ENCODE measurements around the gene ZNF683.
A peak's percentile ranks its signal among the peaks of the same experiment; 100 is the strongest.

ZNF683 gene

DNA sequence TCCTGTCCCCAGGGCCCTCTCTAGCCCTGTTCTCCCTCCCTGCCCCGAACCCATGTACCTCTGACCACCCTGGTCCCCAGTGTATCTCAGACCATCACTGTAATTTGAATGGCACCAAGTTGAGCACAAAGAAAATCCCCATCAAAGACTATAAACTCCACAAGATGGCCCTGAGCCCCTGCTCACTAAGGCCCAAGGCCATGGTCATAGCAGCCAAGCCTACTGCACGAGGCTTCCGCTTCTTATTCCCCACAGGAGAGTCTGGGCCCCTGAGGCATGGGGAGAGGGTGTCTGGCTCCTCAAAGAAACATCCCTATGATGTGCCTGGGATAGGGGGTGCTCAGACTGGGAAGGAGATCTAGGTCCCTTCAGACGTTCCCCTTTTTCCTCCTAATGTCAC, 4.5 kb downstream of the ZNF683 start:
- Histone ChIP-seq H3K4me3 (ENCODE audit: low read length in 2 of 2) (no peak overlapping the region), H3K4me1 (ENCODE audit: control insufficient read depth, insufficient read depth, low read length) (no peaks in the 10 kb centered on the region), H3K9ac (ENCODE audit: low read length in 2 of 2) (no peak overlapping the region), H3K9me3 (ENCODE audit: control insufficient read depth in 2 of 2, low read length in 2 of 2) (no peaks in the 10 kb centered on the region), H3K27ac (ENCODE audit: low read length) (no peak overlapping the region), H3K27me3 (ENCODE audit: control insufficient read depth in 1 of 2, insufficient read depth in 2 of 2, low read length in 2 of 2) (peaks cover 13 to 22% of the 10 kb centered on the region in 2 donors), H3K36me3 (ENCODE audit: control insufficient read depth in 2 of 2, insufficient read depth in 2 of 2, low read length in 2 of 2) (no peaks in the 10 kb centered on the region)

DNA sequence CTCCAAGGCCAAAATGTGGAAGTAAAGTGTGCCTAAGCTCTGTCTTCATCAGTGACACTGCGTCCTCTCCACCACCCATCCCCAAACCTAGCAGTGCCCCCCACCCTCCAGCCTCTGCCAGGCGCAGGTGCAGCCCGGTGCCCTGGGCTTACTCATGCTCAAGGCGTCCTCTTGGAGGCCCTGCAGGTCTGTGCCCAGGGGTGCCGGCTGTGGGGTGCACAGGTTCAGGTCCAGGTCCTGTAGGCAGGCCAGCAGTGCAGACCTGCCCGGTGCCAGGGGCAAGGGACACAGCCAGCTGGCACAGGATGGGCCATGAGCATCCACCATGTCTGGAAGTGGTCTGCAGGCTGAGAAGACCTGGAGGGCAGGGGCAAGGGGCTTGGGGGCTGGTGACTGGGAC, 5.1 kb downstream of the ZNF683 start:
- no peaks in the 10 kb centered on the region for H3K4me1 ChIP-seq (ENCODE audit: control insufficient read depth, insufficient read depth, low read length)
- H3K9me3 ChIP-seq (ENCODE audit: control insufficient read depth in 2 of 2, low read length in 2 of 2), result no peaks in the 10 kb centered on the region
- H3K27ac ChIP-seq (ENCODE audit: low read length), result no peak overlapping the region
- peaks cover 17 to 22% of the 10 kb centered on the region in 2 donors for H3K27me3 ChIP-seq (ENCODE audit: control insufficient read depth in 1 of 2, insufficient read depth in 2 of 2, low read length in 2 of 2)
- H3K4me3 ChIP-seq (ENCODE audit: low read length in 2 of 2), result no peak overlapping the region
- H3K36me3 ChIP-seq (ENCODE audit: control insufficient read depth in 2 of 2, insufficient read depth in 2 of 2, low read length in 2 of 2), result no peaks in the 10 kb centered on the region
- no peak overlapping the region for H3K9ac ChIP-seq (ENCODE audit: low read length in 2 of 2)

DNA sequence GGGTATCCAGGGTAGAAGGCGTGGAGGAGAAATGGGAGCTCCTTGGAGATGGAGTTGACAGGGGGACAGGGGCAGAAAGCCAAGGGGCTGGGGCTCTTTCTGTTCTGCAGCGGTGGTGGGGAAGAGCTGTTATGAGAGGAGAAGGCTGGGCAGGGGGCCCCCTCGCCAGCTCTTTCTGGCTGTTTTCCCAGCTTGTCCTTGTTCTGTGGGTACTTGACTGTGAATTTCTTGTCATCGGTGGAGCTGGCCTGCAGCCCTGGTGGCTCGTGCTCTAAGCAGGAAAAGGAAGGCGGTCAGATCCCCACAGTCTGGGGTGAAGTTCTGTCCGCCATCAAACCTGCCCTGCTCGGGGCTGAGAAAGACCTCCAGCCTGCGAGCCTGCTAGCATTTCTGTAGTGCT, 7.6 kb downstream of the ZNF683 start:
- Histone ChIP-seq H3K27ac (ENCODE audit: low read length) (no peak overlapping the region), H3K9ac (ENCODE audit: low read length in 2 of 2) (no peak overlapping the region), H3K4me3 (ENCODE audit: low read length in 2 of 2) (no peak overlapping the region), H3K36me3 (ENCODE audit: control insufficient read depth in 2 of 2, insufficient read depth in 2 of 2, low read length in 2 of 2) (no peaks in the 10 kb centered on the region), H3K9me3 (ENCODE audit: control insufficient read depth in 2 of 2, low read length in 2 of 2) (no peaks in the 10 kb centered on the region), H3K4me1 (ENCODE audit: control insufficient read depth, insufficient read depth, low read length) (peaks cover 8% of the 10 kb centered on the region), H3K27me3 (ENCODE audit: control insufficient read depth in 1 of 2, insufficient read depth in 2 of 2, low read length in 2 of 2) (peaks cover 36 to 46% of the 10 kb centered on the region in 2 donors)

DNA sequence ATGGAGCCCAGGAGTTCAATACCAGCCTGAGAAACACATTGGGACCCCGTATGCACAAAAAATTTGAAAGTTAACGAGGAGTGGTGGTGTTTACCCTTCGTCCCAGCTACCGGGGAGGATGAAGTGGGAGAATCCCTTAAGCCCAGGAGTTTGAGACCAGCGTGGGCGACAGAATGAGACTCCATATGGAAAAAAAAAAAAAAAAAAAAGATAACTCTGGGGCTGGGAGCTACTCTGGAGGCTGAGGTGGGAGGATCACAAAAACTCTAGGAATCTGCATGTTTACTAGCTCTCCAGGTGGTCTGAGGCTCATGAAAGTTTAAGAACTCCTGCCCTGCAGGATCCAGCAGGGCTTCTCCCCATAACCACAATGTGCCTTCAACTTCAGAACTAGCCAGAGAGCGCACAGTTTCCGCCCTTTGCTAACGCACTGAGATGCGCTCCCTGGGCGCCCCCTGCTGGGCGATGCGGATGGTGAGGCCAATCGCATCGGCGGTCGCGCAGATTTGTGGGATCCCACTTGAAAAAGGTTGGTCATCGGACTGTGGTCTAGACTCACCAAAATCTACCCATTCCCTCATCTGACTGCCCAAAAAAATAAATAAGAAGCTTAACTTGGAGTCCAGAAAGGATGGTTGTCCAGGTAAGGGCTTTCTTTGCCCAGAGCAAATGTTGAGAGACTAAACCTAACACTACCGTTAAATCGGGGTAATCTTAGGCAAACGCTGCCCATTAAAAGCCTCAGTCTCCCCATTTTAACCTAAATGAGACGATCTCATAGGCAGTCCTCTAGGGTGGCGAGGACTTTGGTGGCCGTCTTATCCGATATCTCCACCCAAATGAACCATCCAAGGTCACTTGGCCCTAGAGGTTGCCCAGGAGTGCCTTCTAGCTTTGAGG, 8.8 kb downstream of the ZNF683 start:
- Histone ChIP-seq H3K27ac (ENCODE audit: low read length) (no peak overlapping the region), H3K27me3 (ENCODE audit: control insufficient read depth in 1 of 2, insufficient read depth in 2 of 2, low read length in 2 of 2) (peaks cover 43 to 54% of the 10 kb centered on the region in 2 donors), H3K36me3 (ENCODE audit: control insufficient read depth in 2 of 2, insufficient read depth in 2 of 2, low read length in 2 of 2) (no peaks in the 10 kb centered on the region), H3K9me3 (ENCODE audit: control insufficient read depth in 2 of 2, low read length in 2 of 2) (no peaks in the 10 kb centered on the region), H3K4me1 (ENCODE audit: control insufficient read depth, insufficient read depth, low read length) (peaks cover 10% of the 10 kb centered on the region), H3K4me3 (ENCODE audit: low read length in 2 of 2) (no peak overlapping the region), H3K9ac (ENCODE audit: low read length in 2 of 2) (no peak overlapping the region)

- H3K9ac ChIP-seq (ENCODE audit: low read length in 2 of 2), result no peak overlapping the region
- peaks cover 10% of the 10 kb centered on the region for H3K4me1 ChIP-seq (ENCODE audit: control insufficient read depth, insufficient read depth, low read length)
- H3K9me3 ChIP-seq (ENCODE audit: control insufficient read depth in 2 of 2, low read length in 2 of 2), result no peaks in the 10 kb centered on the region
- H3K4me3 ChIP-seq (ENCODE audit: low read length in 2 of 2), result no peak overlapping the region
- H3K27me3 ChIP-seq (ENCODE audit: control insufficient read depth in 1 of 2, insufficient read depth in 2 of 2, low read length in 2 of 2), result peaks cover 46 to 56% of the 10 kb centered on the region in 2 donors
- H3K27ac ChIP-seq (ENCODE audit: low read length), result no peak overlapping the region
- H3K36me3 ChIP-seq (ENCODE audit: control insufficient read depth in 2 of 2, insufficient read depth in 2 of 2, low read length in 2 of 2), result no peaks in the 10 kb centered on the region
Observed at GRCh38 chr1:26362331-26362730, 10.2 kb downstream of the ZNF683 start.

DNA sequence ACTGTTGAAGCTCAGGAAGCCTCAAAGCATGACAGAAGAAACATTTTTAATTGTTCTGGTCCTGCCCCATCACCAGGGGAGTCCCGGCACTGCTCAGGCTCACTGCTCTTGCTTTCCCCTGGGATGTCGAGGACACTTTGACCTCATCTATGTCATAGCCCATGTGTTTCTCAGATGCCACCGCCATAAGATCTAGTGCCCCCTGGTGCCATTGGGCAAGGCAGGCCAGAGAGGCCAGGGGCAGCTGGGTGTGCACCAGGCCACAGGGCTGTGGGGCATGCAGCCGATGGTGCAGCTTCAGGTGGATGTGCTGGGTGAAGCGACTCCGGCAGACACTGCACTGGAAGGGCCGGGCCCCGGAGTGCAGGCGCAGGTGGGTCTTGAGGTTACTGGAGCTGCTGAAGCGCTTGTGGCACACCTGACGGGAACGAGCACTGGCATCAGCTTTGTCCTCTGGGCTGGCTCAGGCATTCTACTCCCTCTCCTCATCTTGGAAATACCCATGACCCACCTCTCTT, 10.9 kb downstream of the ZNF683 start:
- Histone ChIP-seq H3K4me1 (ENCODE audit: control insufficient read depth, insufficient read depth, low read length) (peaks cover 10% of the 10 kb centered on the region), H3K27me3 (ENCODE audit: control insufficient read depth in 1 of 2, insufficient read depth in 2 of 2, low read length in 2 of 2) (peaks cover 49 to 62% of the 10 kb centered on the region in 2 donors), H3K4me3 (ENCODE audit: low read length in 2 of 2) (no peak overlapping the region), H3K36me3 (ENCODE audit: control insufficient read depth in 2 of 2, insufficient read depth in 2 of 2, low read length in 2 of 2) (no peaks in the 10 kb centered on the region), H3K9me3 (ENCODE audit: control insufficient read depth in 2 of 2, low read length in 2 of 2) (no peaks in the 10 kb centered on the region), H3K27ac (ENCODE audit: low read length) (no peak overlapping the region), H3K9ac (ENCODE audit: low read length in 2 of 2) (no peak overlapping the region)

GRCh38 chr1:26360807-26361604, 11.5 kb downstream of the ZNF683 start:
- peak overlapping the region; percentile 49 to 51 for H3K4me3 ChIP-seq (ENCODE audit: low read length in 2 of 2)
- H3K9ac ChIP-seq (ENCODE audit: low read length in 2 of 2), result no peak overlapping the region
- no peak overlapping the region for H3K27ac ChIP-seq (ENCODE audit: low read length)
- H3K36me3 ChIP-seq (ENCODE audit: control insufficient read depth in 2 of 2, insufficient read depth in 2 of 2, low read length in 2 of 2), result no peaks in the 10 kb centered on the region
- peaks cover 10% of the 10 kb centered on the region for H3K4me1 ChIP-seq (ENCODE audit: control insufficient read depth, insufficient read depth, low read length)
- no peaks in the 10 kb centered on the region for H3K9me3 ChIP-seq (ENCODE audit: control insufficient read depth in 2 of 2, low read length in 2 of 2)
- H3K27me3 ChIP-seq (ENCODE audit: control insufficient read depth in 1 of 2, insufficient read depth in 2 of 2, low read length in 2 of 2), result peaks cover 53 to 62% of the 10 kb centered on the region in 2 donors

- H3K27ac ChIP-seq (ENCODE audit: low read length), result no peak overlapping the region
- H3K9me3 ChIP-seq (ENCODE audit: control insufficient read depth in 2 of 2, low read length in 2 of 2), result no peaks in the 10 kb centered on the region
- no peaks in the 10 kb centered on the region for H3K36me3 ChIP-seq (ENCODE audit: control insufficient read depth in 2 of 2, insufficient read depth in 2 of 2, low read length in 2 of 2)
- H3K4me3 ChIP-seq (ENCODE audit: low read length in 2 of 2), result peak overlapping the region; percentile 49 to 51
- peaks cover 10% of the 10 kb centered on the region for H3K4me1 ChIP-seq (ENCODE audit: control insufficient read depth, insufficient read depth, low read length)
- H3K27me3 ChIP-seq (ENCODE audit: control insufficient read depth in 1 of 2, insufficient read depth in 2 of 2, low read length in 2 of 2), result peaks cover 60 to 62% of the 10 kb centered on the region in 2 donors
- H3K9ac ChIP-seq (ENCODE audit: low read length in 2 of 2), result no peak overlapping the region
Observed at GRCh38 chr1:26359981-26360806, 12.4 kb downstream of the ZNF683 start.

- Histone ChIP-seq H3K4me1 (ENCODE audit: control insufficient read depth, insufficient read depth, low read length) (peaks cover 10% of the 10 kb centered on the region), H3K36me3 (ENCODE audit: control insufficient read depth in 2 of 2, insufficient read depth in 2 of 2, low read length in 2 of 2) (no peaks in the 10 kb centered on the region), H3K9me3 (ENCODE audit: control insufficient read depth in 2 of 2, low read length in 2 of 2) (no peaks in the 10 kb centered on the region), H3K27ac (ENCODE audit: low read length) (no peak overlapping the region), H3K27me3 (ENCODE audit: control insufficient read depth in 1 of 2, insufficient read depth in 2 of 2, low read length in 2 of 2) (peaks cover 52 to 55% of the 10 kb centered on the region in 2 donors), H3K9ac (ENCODE audit: low read length in 2 of 2) (no peak overlapping the region), H3K4me3 (ENCODE audit: low read length in 2 of 2) (no peak overlapping the region)
Observed at GRCh38 chr1:26358411-26359384, 13.9 kb downstream of the ZNF683 start.

Measured in stomach smooth muscle (tissue), 2 donors.